ENCODE measurements around the gene POR. TPM values are rescaled to one million over a fixed set of nuclear protein-coding genes. Genes with fewer than 3 reads are reported as not detected.

Gene POR
- total and polyA plus RNA-seq, 2 of the 8 experiments (the other 6 are each of a cell fraction or from before 2014, with no cell fraction given) = 98.7 to 144 TPM

- no peak for TF ChIP-seq HDAC6 (IDR thresholded peaks at IDR 0.05; ENCODE audit: low read depth, low read length)
- no peak for TF ChIP-seq TEAD4 (IDR thresholded peaks at IDR 0.05; ENCODE audit: low read depth, low read length)
- TF ChIP-seq SAP30 (IDR thresholded peaks at IDR 0.05; ENCODE audit: insufficient read depth, insufficient replicate concordance, low read length) = no peak
Measured at GRCh38 chr7:75967487-75967997, 52.6 kb downstream of the POR start (continued).
